Body of pancreas (tissue), 4 donors: ENCODE results near the gene CPNE7. TPM values are rescaled to one million over a fixed set of nuclear protein-coding genes. Genes with fewer than 3 reads are reported as not detected.

ENCODE experiments used
- ATAC-seq: fragments of 150-250 bp; one replicate; pipeline ENCODE4 v1.9.1; 2016
- DNase-seq, 4 donors: peaks; one replicate each; pipeline ENCODE4 v3.0.0-alpha.2; 2019
- H3K27ac ChIP-seq, 4 donors: fragments of 200-600 bp; sonication (generic); 1 replicate in 3 of 4; 2 replicates in 1 of 4; pipeline versions ENCODE4 v1.5.1 to v1.6.1; 2016 to 2019; ENCODE audit warnings: mild to moderate bottlenecking in 1 of 4, mixed read lengths in 1 of 4, moderate library complexity in 1 of 4
- H3K27me3 ChIP-seq, 2 donors: fragments of 200-600 bp; sonication (generic); one replicate each; pipeline ENCODE4 v1.6.0; 2016; ENCODE audit warnings: mild to moderate bottlenecking in 1 of 2
- H3K36me3 ChIP-seq, 2 donors: fragments of 200-600 bp; sonication (generic); replicated peaks in 1 of 2; 2 replicates each; pipeline ENCODE4 v1.5.1; 2016; ENCODE audit warnings: low read depth in 2 of 2; ENCODE audit not compliant: insufficient read depth in 1 of 2
- H3K4me1 ChIP-seq: fragments of 200-600 bp; sonication (generic); one replicate; pipeline ENCODE4 v1.6.0; 2016
- H3K4me3 ChIP-seq, 2 donors: fragments of 200-600 bp; sonication (generic); 1 replicate in 1 of 2; 2 replicates in 1 of 2; pipeline ENCODE4 v1.5.1; 2016 to 2019
- H3K9me3 ChIP-seq, 3 donors: fragments of 200-600 bp; sonication (generic); 1 replicate in 2 of 3; 2 replicates in 1 of 3; pipeline ENCODE4 v1.5.1; 2016
- CTCF ChIP-seq, 7 experiments: fragments of 450-650 bp in 4 of 7; fragments of 200-600 bp in 3 of 7; sonication (generic) in 3 of 7; IDR thresholded peaks; one replicate each; pipeline ENCODE4 v1.5.1; 2016 to 2019; ENCODE audit warnings: antibody characterized with exemption in 7 of 7
- POLR2A ChIP-seq, 3 donors: fragments of 450-650 bp; IDR thresholded peaks; one replicate each; pipeline ENCODE4 v1.6.1; 2016; ENCODE audit warnings: antibody characterized with exemption in 3 of 3, mild to moderate bottlenecking in 2 of 3
- WGBS, 2 donors: methylation state at CpG; one replicate each; pipeline ENCODE4 v1.1.5; 2017; 5-methylcytosine and 5-hydroxymethylcytosine counted together
- intact Hi-C: fragments of 100-400 bp; cut with DNase I; formaldehyde crosslinking; loops from one replicate; pipeline ENCODE4 v1.15.1; 2023
- total RNA-seq, 2 donors: library from RNA; depleted of rRNA; stranded (reverse); fragments of >200 nt; gene quantifications; one replicate each; pipeline ENCODE4 v1.1.0, GENCODE V29; 2016

CPNE7 gene
- total RNA-seq, 2 donors from 2014 or later: 2.1 TPM; not detected in 1

- H3K27ac ChIP-seq: no peak overlapping the region
- no peak for DNase-seq
- intact Hi-C loops: no loop called here
- H3K9me3 ChIP-seq: no peaks in the 10 kb centered on the region
- no peak overlapping the region for H3K4me3 ChIP-seq
- no peak for ATAC-seq
- no peaks in the 10 kb centered on the region for H3K36me3 ChIP-seq
- 85 to 88% methylated on average over 5 to 9 of the region's 9 CpGs for WGBS, 2 donors
- H3K27me3 ChIP-seq: no peaks in the 10 kb centered on the region
- TF ChIP-seq CTCF (IDR thresholded peaks at IDR 0.05) (no peak), POLR2A (IDR thresholded peaks at IDR 0.05) (no peak)
- no peaks in the 10 kb centered on the region for H3K4me1 ChIP-seq
Measured at GRCh38 chr16:89606006-89606405, 30.4 kb downstream of the CPNE7 start.

- no peak overlapping the region for H3K27ac ChIP-seq
- no peak for DNase-seq
- TF ChIP-seq POLR2A (IDR thresholded peaks at IDR 0.05): no peak
- TF ChIP-seq CTCF (IDR thresholded peaks at IDR 0.05): no peak
- no peak for ATAC-seq
- no peaks in the 10 kb centered on the region for H3K9me3 ChIP-seq
- 79 to 85% methylated on average over 9 of the region's 9 CpGs for WGBS, 2 donors
- H3K27me3 ChIP-seq: no peaks in the 10 kb centered on the region
- H3K4me1 ChIP-seq: no peaks in the 10 kb centered on the region
- H3K4me3 ChIP-seq: no peak overlapping the region
- H3K36me3 ChIP-seq: no peaks in the 10 kb centered on the region
- intact Hi-C loops: no loop called here
Measured at GRCh38 chr16:89607453-89607852, 31.9 kb downstream of the CPNE7 start.

- DNase-seq: no peak
- no peaks in the 10 kb centered on the region for H3K36me3 ChIP-seq
- 80 to 86% methylated on average over 25 to 32 of the region's 32 CpGs for WGBS, 2 donors
- no peak for ATAC-seq
- no peaks in the 10 kb centered on the region for H3K9me3 ChIP-seq
- intact Hi-C loops: no loop called here
- no peak overlapping the region for H3K4me3 ChIP-seq
- H3K4me1 ChIP-seq: peaks cover 6% of the 10 kb centered on the region
- H3K27ac ChIP-seq: no peak overlapping the region
- H3K27me3 ChIP-seq: no peaks in the 10 kb centered on the region
- TF ChIP-seq CTCF (IDR thresholded peaks at IDR 0.05): no peak
- TF ChIP-seq POLR2A (IDR thresholded peaks at IDR 0.05): no peak
Measured at GRCh38 chr16:89607937-89608740, 32.6 kb downstream of the CPNE7 start.

- Histone ChIP-seq H3K9me3 (no peaks in the 10 kb centered on the region), H3K4me3 (no peak overlapping the region), H3K27ac (no peak overlapping the region), H3K27me3 (no peaks in the 10 kb centered on the region), H3K36me3 (no peaks in the 10 kb centered on the region), H3K4me1 (peaks cover 13% of the 10 kb centered on the region)
- no peak for TF ChIP-seq POLR2A (IDR thresholded peaks at IDR 0.05)
- TF ChIP-seq CTCF (IDR thresholded peaks at IDR 0.05): no peak
- DNase-seq (no peak), ATAC-seq (no peak)
- WGBS, 2 donors: 74 to 83% methylated on average over 1 of the region's 1 CpG
- intact Hi-C loops: no loop called here
Measured at GRCh38 chr16:89610108-89610453, 34.5 kb downstream of the CPNE7 start.
